H1 (cell line): Measurements from ENCODE around the gene SVOPL. TPM values are rescaled to one million over a fixed set of nuclear protein-coding genes. Genes with fewer than 3 reads are reported as not detected.

Experiments used
- CTCF ChIA-PET: fragments of 300-600 bp; sonication (Branson Sonifier 250); formaldehyde crosslinking; loops from one replicate; lab custom pipeline; 2021; ENCODE audit not compliant: partially characterized antibody; lab: Charles Lee
- POLR2A ChIA-PET: fragments of 300-600 bp; sonication (Branson Sonifier 250); formaldehyde crosslinking; loops from one replicate; lab custom pipeline; 2021; ENCODE audit warnings: inconsistent platforms; ENCODE audit not compliant: partially characterized antibody; lab: Charles Lee
- DNase-seq, 2 experiments: peaks; one replicate each; pipeline versions ENCODE4 v3.0.0 to v3.0.0-alpha.2; 2010 to 2022; ENCODE audit warnings: low spot score in 2 of 2, low read depth in 1 of 2, mixed read lengths in 1 of 2
- FAIRE-seq: peaks from 2 replicates; lab custom pipeline; 2011; peaks lifted over from hg19 to GRCh38; lab: Jason Lieb, UNC
- H2AFZ ChIP-seq: 2 replicates; pipeline ENCODE4 v1.8.1; 2012; ENCODE audit warnings: low read length, inconsistent platforms
- H2AK5ac ChIP-seq: 2 replicates; pipeline ENCODE4 v1.6.1; 2013; ENCODE audit warnings: low read depth, low read length
- H2BK120ac ChIP-seq: replicated peaks from 2 replicates; pipeline ENCODE3; 2013; ENCODE audit warnings: low read depth, low read length, inconsistent platforms
- H2BK12ac ChIP-seq: 2 replicates; pipeline ENCODE4 v1.6.1; 2013; ENCODE audit warnings: low read depth, low read length
- H2BK15ac ChIP-seq: 2 replicates; pipeline ENCODE4 v1.6.1; 2013; ENCODE audit warnings: low read length
- H2BK20ac ChIP-seq: 2 replicates; pipeline ENCODE4 v1.6.1; 2013; ENCODE audit warnings: low read length
- H2BK5ac ChIP-seq: 2 replicates; pipeline ENCODE4 v1.6.1; 2013; ENCODE audit warnings: low read depth, low read length
- H3K14ac ChIP-seq: 2 replicates; pipeline ENCODE4 v1.6.1; 2013; ENCODE audit warnings: inconsistent platforms; ENCODE audit not compliant: insufficient read length
- H3K18ac ChIP-seq: 2 replicates; pipeline ENCODE4 v1.6.1; 2013; ENCODE audit warnings: low read length; ENCODE audit errors: extremely low read depth
- H3K23ac ChIP-seq: 2 replicates; pipeline ENCODE4 v1.6.1; 2013; ENCODE audit warnings: inconsistent platforms; ENCODE audit not compliant: insufficient read length
- H3K23me2 ChIP-seq: 2 replicates; pipeline ENCODE4 v1.6.1; 2013; ENCODE audit warnings: low read depth, low read length
- H3K27ac ChIP-seq: 2 replicates; pipeline ENCODE4 v1.6.1; 2011; ENCODE audit warnings: low read depth, low read length, inconsistent platforms
- H3K27me3 ChIP-seq, 4 experiments: replicated peaks in 1 of 4; 1 replicate in 1 of 4; 2 replicates in 3 of 4; pipeline versions ENCODE4 v1.6.1 to v1.8.1; 2011 to 2013; ENCODE audit warnings: low read length in 3 of 4, mild to moderate bottlenecking in 3 of 4, inconsistent platforms in 2 of 4, mixed read lengths in 2 of 4, moderate library complexity in 1 of 4; ENCODE audit not compliant: control insufficient read depth in 3 of 4, insufficient read depth in 3 of 4; ENCODE audit errors: extremely low read depth in 1 of 4
- H3K36me3 ChIP-seq, 4 experiments: 2 replicates each; pipeline versions ENCODE4 v1.6.1 to v1.8.1; 2011 to 2013; ENCODE audit warnings: mild to moderate bottlenecking in 4 of 4, low read length in 3 of 4, moderate library complexity in 2 of 4, control low read depth in 1 of 4, inconsistent platforms in 1 of 4; ENCODE audit not compliant: insufficient read depth in 4 of 4, control insufficient read depth in 2 of 4
- H3K4ac ChIP-seq: replicated peaks from 2 replicates; pipeline ENCODE3; 2013; ENCODE audit warnings: low read length, low read depth, mixed read lengths, inconsistent platforms; ENCODE audit not compliant: insufficient read length
- H3K4me1 ChIP-seq, 4 experiments: replicated peaks in 1 of 4; 1 replicate in 1 of 4; 2 replicates in 3 of 4; pipeline versions ENCODE4 v1.6.1 to v1.8.1; 2011 to 2013; ENCODE audit warnings: low read length in 3 of 4, inconsistent platforms in 2 of 4, mixed read lengths in 1 of 4; ENCODE audit not compliant: insufficient read depth in 4 of 4, control insufficient read depth in 3 of 4
- H3K4me2 ChIP-seq, 2 experiments: 2 replicates each; pipeline versions ENCODE4 v1.6.1 to v1.8.1; 2011 to 2013; ENCODE audit warnings: low read depth in 2 of 2, low read length in 2 of 2, control low read depth in 1 of 2, inconsistent platforms in 1 of 2, mild to moderate bottlenecking in 1 of 2; ENCODE audit not compliant: insufficient read depth in 1 of 2
- H3K4me3 ChIP-seq, 4 experiments: fragments of 200-600, 300-600 bp in 1 of 4; sonication (generic), shearing (Covaris generic), sonication (Bioruptor Twin) in 1 of 4; 2 replicates each; pipeline versions ENCODE4 v1.5.1 to v1.8.1; 2011 to 2016; ENCODE audit warnings: low read length in 4 of 4, low read depth in 3 of 4, control low read depth in 2 of 4, inconsistent platforms in 2 of 4, mild to moderate bottlenecking in 2 of 4, mixed read lengths in 1 of 4, moderate library complexity in 1 of 4; ENCODE audit not compliant: insufficient read depth in 2 of 4; ENCODE audit errors: extremely low read depth in 1 of 4
- H3K56ac ChIP-seq: replicated peaks from 2 replicates; pipeline ENCODE3; 2013; ENCODE audit warnings: low read depth, mild to moderate bottlenecking, mixed read lengths, low read length, inconsistent platforms; ENCODE audit not compliant: insufficient read length
- H3K79me1 ChIP-seq: 2 replicates; pipeline ENCODE4 v1.6.1; 2013; ENCODE audit warnings: low read depth, low read length, control low read depth
- H3K79me2 ChIP-seq, 2 experiments: 2 replicates each; pipeline versions ENCODE4 v1.6.1 to v1.8.1; 2012 to 2013; ENCODE audit warnings: low read length in 2 of 2, mild to moderate bottlenecking in 2 of 2, inconsistent platforms in 1 of 2; ENCODE audit not compliant: insufficient read depth in 2 of 2, control insufficient read depth in 1 of 2
- H3K9ac ChIP-seq, 4 experiments: replicated peaks in 1 of 4; 1 replicate in 1 of 4; 2 replicates in 3 of 4; pipeline versions ENCODE4 v1.6.1 to v1.8.1; 2011 to 2013; ENCODE audit warnings: low read depth in 3 of 4, low read length in 3 of 4, control low read depth in 2 of 4, mild to moderate bottlenecking in 2 of 4, moderate library complexity in 2 of 4, inconsistent platforms in 1 of 4; ENCODE audit errors: extremely low read depth in 1 of 4
- H3K9me3 ChIP-seq, 2 experiments: 2 replicates each; pipeline versions ENCODE4 v1.6.1 to v1.8.1; 2012 to 2013; ENCODE audit warnings: mild to moderate bottlenecking in 2 of 2, moderate library complexity in 2 of 2, control low read depth in 1 of 2, inconsistent platforms in 1 of 2, low read depth in 1 of 2, low read length in 1 of 2, mixed read lengths in 1 of 2; ENCODE audit not compliant: insufficient read depth in 2 of 2
- H4K20me1 ChIP-seq, 2 experiments: replicated peaks in 1 of 2; 2 replicates each; pipeline versions ENCODE3 to v1.8.1; 2011 to 2013; ENCODE audit warnings: inconsistent platforms in 2 of 2, low read length in 2 of 2, mild to moderate bottlenecking in 1 of 2; ENCODE audit not compliant: insufficient read depth in 2 of 2, control insufficient read depth in 1 of 2
- H4K5ac ChIP-seq: 2 replicates; pipeline ENCODE4 v1.6.1; 2013; ENCODE audit warnings: low read length, low read depth, mixed read lengths, inconsistent platforms; ENCODE audit not compliant: insufficient read length
- H4K8ac ChIP-seq: 2 replicates; pipeline ENCODE4 v1.8.0; 2013; ENCODE audit warnings: mild to moderate bottlenecking, moderate library complexity, low read length, inconsistent platforms; ENCODE audit not compliant: insufficient read depth; ENCODE audit errors: extremely low read depth
- H4K91ac ChIP-seq: replicated peaks from 2 replicates; pipeline ENCODE3; 2013; ENCODE audit warnings: low read length, mixed read lengths, inconsistent platforms; ENCODE audit not compliant: insufficient read length
- BCL11A ChIP-seq, 2 experiments: IDR thresholded peaks; one replicate each; pipeline ENCODE4 v1.6.1; 2011; ENCODE audit warnings: low read depth in 2 of 2, low read length in 2 of 2, mild to moderate bottlenecking in 2 of 2
- CHD2 ChIP-seq: IDR thresholded peaks from 2 replicates; pipeline ENCODE4 v1.6.1; 2012; ENCODE audit warnings: low read length, improper control_type of control experiment
- EP300 ChIP-seq, 2 experiments: IDR thresholded peaks; 1 replicate in 1 of 2; 2 replicates in 1 of 2; pipeline ENCODE4 v1.6.1; 2011 to 2012; ENCODE audit warnings: low read depth in 2 of 2, low read length in 2 of 2, mild to moderate bottlenecking in 2 of 2, borderline replicate concordance in 1 of 2, inconsistent platforms in 1 of 2, moderate library complexity in 1 of 2
- GABPA ChIP-seq: IDR thresholded peaks from 2 replicates; pipeline ENCODE4 v1.6.1; 2011; ENCODE audit warnings: mild to moderate bottlenecking, low read length, moderate library complexity, borderline replicate concordance; ENCODE audit not compliant: insufficient read depth
- GTF2F1 ChIP-seq: IDR thresholded peaks from 2 replicates; pipeline ENCODE4 v1.6.1; 2012; ENCODE audit warnings: low read depth, low read length, improper control_type of control experiment, borderline replicate concordance
- KDM4A ChIP-seq: IDR thresholded peaks from one replicate; pipeline ENCODE4 v1.7.1; 2012; ENCODE audit warnings: low read depth, mild to moderate bottlenecking, moderate library complexity, low read length, inconsistent platforms; ENCODE audit not compliant: severe bottlenecking
- MAFK ChIP-seq: IDR thresholded peaks from 2 replicates; pipeline ENCODE4 v1.6.1; 2012; ENCODE audit warnings: low read depth, mild to moderate bottlenecking, improper control_type of control experiment, low read length
- PHF8 ChIP-seq: fragments of 200-600 bp; sonication (generic); conservative IDR thresholded peaks from 2 replicates; pipeline ENCODE4 v1.7.1; 2012; ENCODE audit warnings: low read depth, mild to moderate bottlenecking, inconsistent platforms, low read length, moderate library complexity
- SP1 ChIP-seq: IDR thresholded peaks from 2 replicates; pipeline ENCODE4 v1.6.1; 2011; ENCODE audit warnings: low read depth, low read length
- SRF ChIP-seq: IDR thresholded peaks from 2 replicates; pipeline ENCODE4 v1.6.1; 2011; ENCODE audit warnings: mild to moderate bottlenecking, low read depth, low read length, moderate library complexity
- TCF12 ChIP-seq: IDR thresholded peaks from 2 replicates; pipeline ENCODE4 v1.6.1; 2011; ENCODE audit warnings: low read depth, mild to moderate bottlenecking, low read length
- WGBS, 2 experiments: shearing (Covaris generic) in 1 of 2; methylation state at CpG; one replicate each; pipeline versions ENCODE4 v1.1.6 to v1.1.7; 2013 to 2015; ENCODE audit warnings: low lambda C conversion rate in 2 of 2, mixed read lengths in 2 of 2, inconsistent platforms in 1 of 2, low coverage in 1 of 2, missing lambda C conversion rate in 1 of 2; ENCODE audit not compliant: insufficient replicate concordance in 2 of 2, insufficient coverage in 1 of 2, insufficient read length in 1 of 2; ENCODE audit errors: extremely low coverage in 1 of 2, missing lambda C conversion rate in 1 of 2; 5-methylcytosine and 5-hydroxymethylcytosine counted together
- polyA plus RNA-seq, 7 experiments: library from polyadenylated mRNA; depleted of rRNA in 3 of 7; stranded (reverse) in 5 of 7; unstranded in 2 of 7; fragments of >200 nt in 5 of 7; fragments of 200-250 nt in 2 of 7; gene quantifications; 1 replicate in 5 of 7; 2 replicates in 1 of 7; 4 replicates in 1 of 7; pipeline versions ENCODE4 v1.2.1 to v1.2.3, GENCODE V29; 2011 to 2013; ENCODE audit warnings: missing spikeins in 2 of 7, mixed read lengths in 2 of 7
- total RNA-seq: library from RNA; stranded (reverse); fragmentation: NEBNext Ultra II Directional; extraction: Animal tissue kit (Norgen Biotek cat#: 25700); gene quantifications from 2 replicates; pipeline ENCODE4 v1.2.1, GENCODE V29; 2021

SVOPL gene
- total and polyA plus RNA-seq, 2 of the 8 experiments (the other 6 are each of a cell fraction or from before 2014, with no cell fraction given) = 1.1 to 1.4 TPM

DNA sequence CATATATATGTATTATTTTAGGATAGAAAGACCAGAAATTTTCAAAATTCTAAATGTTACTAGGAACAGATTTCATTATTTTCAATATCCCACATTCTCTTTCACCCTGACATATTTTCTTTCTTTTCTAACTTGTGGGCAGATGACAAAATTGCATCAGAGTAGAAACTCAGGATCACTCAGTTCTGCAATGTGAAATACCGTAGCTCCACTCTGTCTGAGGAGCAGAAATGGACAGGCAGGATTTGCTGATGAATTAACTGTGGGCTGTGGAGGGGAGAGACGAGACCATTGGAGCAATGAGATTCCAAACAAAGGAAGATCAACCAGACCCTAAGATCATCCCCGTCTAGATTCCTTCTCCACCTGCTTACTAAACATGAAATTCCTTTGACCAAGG, 37.0 kb upstream of the SVOPL start:
- H3K23me2 ChIP-seq = no peaks in the 10 kb centered on the region
- no peak overlapping the region for H3K4me2 ChIP-seq
- H3K79me1 ChIP-seq = no peaks in the 10 kb centered on the region
- no peak overlapping the region for H4K8ac ChIP-seq
- H3K18ac ChIP-seq = no peak overlapping the region
- H2BK12ac ChIP-seq = no peak overlapping the region
- H3K56ac ChIP-seq = no peak overlapping the region
- CTCF ChIA-PET = interaction anchor here (0.7 to 3.4 kb wide), 32 partner anchors 9 to 834 kb away, joined by 3 to 20 read pairs (median 5); no protein-coding TSS in a partner anchor
- no peaks in the 10 kb centered on the region for H3K79me2 ChIP-seq
- peaks cover 0 to 4% of the 10 kb centered on the region in 2 experiments; a peak in 1 of 4 replicates for H3K9me3 ChIP-seq
- no peak for DNase-seq
- no peak overlapping the region for H3K9ac ChIP-seq
- peaks cover 0 to 5% (median 0%) of the 10 kb centered on the region in 4 experiments; a peak in 2 of 7 replicates for H3K4me1 ChIP-seq
- H2BK120ac ChIP-seq = peak overlapping the region; percentile 35
- peak overlapping the region; percentile 2; the same call in 1 of the 2 replicates for H2BK20ac ChIP-seq
- H4K20me1 ChIP-seq = no peaks in the 10 kb centered on the region
- H3K27ac ChIP-seq = no peak overlapping the region
- H4K91ac ChIP-seq = no peak overlapping the region
- H2AK5ac ChIP-seq = no peak overlapping the region
- WGBS, 2 experiments = 89% methylated on average over 3 of the region's 3 CpGs; no CpG with 5 or more reads in 1 of the 2 experiments
- no peak for FAIRE-seq
- POLR2A ChIA-PET = no interaction called here
- H3K23ac ChIP-seq = no peak overlapping the region
- H2BK5ac ChIP-seq = no peak overlapping the region
- H2AFZ ChIP-seq = peak overlapping the region; percentile 59; the same call in 1 of the 2 replicates
- H3K4ac ChIP-seq = no peak overlapping the region
- no peak overlapping the region for H3K4me3 ChIP-seq
- no peaks in the 10 kb centered on the region for H3K36me3 ChIP-seq
- H4K5ac ChIP-seq = no peak overlapping the region
- no peak overlapping the region for H3K14ac ChIP-seq
- H3K27me3 ChIP-seq = no peaks in the 10 kb centered on the region
- H2BK15ac ChIP-seq = no peak overlapping the region
- TF ChIP-seq BCL11A (IDR thresholded peaks at IDR 0.05; ENCODE audit: low read depth in 2 of 2, low read length in 2 of 2) = no peak
- TF ChIP-seq SP1 = no peak
- TF ChIP-seq EP300 (IDR thresholded peaks at IDR 0.05; ENCODE audit: borderline replicate concordance in 1 of 2, low read depth in 2 of 2, low read length in 2 of 2) = no peak
- no peak for TF ChIP-seq CHD2
- TF ChIP-seq SRF = no peak
- no peak for TF ChIP-seq GTF2F1
- TF ChIP-seq MAFK = no peak
- TF ChIP-seq GABPA = no peak
- no peak for TF ChIP-seq PHF8
- no peak for TF ChIP-seq TCF12
- TF ChIP-seq KDM4A = no peak
